CD14-positive monocyte (primary cell): Measurements from ENCODE around the gene TOMM22. TPM values are rescaled to one million over a fixed set of nuclear protein-coding genes. Genes with fewer than 3 reads are reported as not detected.

Experiments
- DNase-seq, 3 donors: peaks; one replicate each; pipeline ENCODE4 v3.0.0-alpha.2; 2011 to 2022
- H2AFZ ChIP-seq: 2 replicates; pipeline ENCODE4 v1.6.0; 2012; ENCODE audit warnings: mild to moderate bottlenecking, low read depth, low read length, inconsistent platforms; ENCODE audit not compliant: insufficient read depth, poor library complexity, severe bottlenecking
- H3K27ac ChIP-seq, 2 donors: 1 replicate in 1 of 2; 2 replicates in 1 of 2; pipeline ENCODE4 v1.5.1; 2012 to 2013; ENCODE audit warnings: low read length in 2 of 2, control low read depth in 1 of 2, inconsistent platforms in 1 of 2, low read depth in 1 of 2, mild to moderate bottlenecking in 1 of 2
- H3K27me3 ChIP-seq, 2 donors: one replicate each; pipeline versions ENCODE4 v1.6.0 to v1.6.1; 2011 to 2013; ENCODE audit warnings: low read length in 2 of 2; ENCODE audit not compliant: control insufficient read depth in 2 of 2, insufficient read depth in 2 of 2
- H3K36me3 ChIP-seq, 2 donors: replicated peaks in 1 of 2; 1 replicate in 1 of 2; 2 replicates in 1 of 2; pipeline versions ENCODE4 v1.5.1 to v1.6.1; 2012 to 2013; ENCODE audit warnings: low read length in 2 of 2, control low read depth in 1 of 2, inconsistent platforms in 1 of 2, mild to moderate bottlenecking in 1 of 2; ENCODE audit not compliant: insufficient read depth in 2 of 2, control insufficient read depth in 1 of 2
- H3K4me1 ChIP-seq, 2 donors: 1 replicate in 1 of 2; 2 replicates in 1 of 2; pipeline versions ENCODE4 v1.5.1 to v1.6.1; 2012 to 2013; ENCODE audit warnings: low read length in 2 of 2, control low read depth in 1 of 2, inconsistent platforms in 1 of 2, mild to moderate bottlenecking in 1 of 2, moderate library complexity in 1 of 2; ENCODE audit not compliant: insufficient read depth in 2 of 2, control insufficient read depth in 1 of 2
- H3K4me2 ChIP-seq: replicated peaks from 2 replicates; pipeline ENCODE3; 2012; ENCODE audit warnings: low read length, moderate library complexity, mild to moderate bottlenecking; ENCODE audit not compliant: poor library complexity, severe bottlenecking; ENCODE audit errors: extremely low read depth
- H3K4me3 ChIP-seq, 3 experiments: fragments of 200-600 bp in 1 of 3; sonication (generic) in 1 of 3; replicated peaks in 1 of 3; 1 replicate in 2 of 3; 2 replicates in 1 of 3; pipeline ENCODE4 v1.5.1; 2011 to 2013; ENCODE audit warnings: low read length in 3 of 3, mild to moderate bottlenecking in 3 of 3, control low read depth in 2 of 3, low read depth in 2 of 3, inconsistent platforms in 1 of 3, moderate library complexity in 1 of 3
- H3K79me2 ChIP-seq: 2 replicates; pipeline ENCODE4 v1.6.0; 2012; ENCODE audit warnings: mild to moderate bottlenecking, control low read depth, inconsistent platforms, low read length, moderate library complexity; ENCODE audit not compliant: insufficient read depth
- H3K9ac ChIP-seq: 2 replicates; pipeline ENCODE4 v1.6.0; 2017; ENCODE audit warnings: low read length, mild to moderate bottlenecking; ENCODE audit not compliant: insufficient read depth, poor library complexity, severe bottlenecking
- H3K9me3 ChIP-seq, 2 donors: replicated peaks in 1 of 2; 1 replicate in 1 of 2; 2 replicates in 1 of 2; pipeline versions ENCODE4 v1.5.1 to v1.6.1; 2012 to 2013; ENCODE audit warnings: low read length in 2 of 2, control low read depth in 1 of 2; ENCODE audit not compliant: control insufficient read depth in 1 of 2, insufficient read depth in 1 of 2
- H4K20me1 ChIP-seq: 2 replicates; pipeline ENCODE4 v1.6.0; 2012; ENCODE audit warnings: mild to moderate bottlenecking, low read length, control low read depth, moderate library complexity; ENCODE audit not compliant: insufficient read depth
- H3K27ac Mint-ChIP-seq, 7 donors: one replicate each; pipeline ENCODE4 v1.8.0; 2020; ENCODE audit warnings: mild to moderate bottlenecking in 7 of 7, mixed read lengths in 7 of 7, moderate library complexity in 6 of 7, inconsistent platforms in 2 of 7
- H3K27me3 Mint-ChIP-seq, 3 donors: one replicate each; pipeline ENCODE4 v1.8.0; 2021 to 2022; ENCODE audit warnings: low read depth in 3 of 3, mild to moderate bottlenecking in 3 of 3, mixed read lengths in 3 of 3, moderate library complexity in 3 of 3, inconsistent platforms in 1 of 3
- H3K36me3 Mint-ChIP-seq, 2 donors: one replicate each; pipeline ENCODE4 v1.8.0; 2020; ENCODE audit warnings: mixed read lengths in 2 of 2, inconsistent platforms in 1 of 2, mild to moderate bottlenecking in 1 of 2
- H3K4me1 Mint-ChIP-seq: one replicate; pipeline ENCODE4 v1.8.0; 2020; ENCODE audit warnings: mild to moderate bottlenecking, mixed read lengths
- H3K4me3 Mint-ChIP-seq, 2 donors: one replicate each; pipeline ENCODE4 v1.8.0; 2020; ENCODE audit warnings: mild to moderate bottlenecking in 2 of 2, mixed read lengths in 2 of 2, moderate library complexity in 1 of 2
- H3K9me3 Mint-ChIP-seq, 7 donors: one replicate each; pipeline ENCODE4 v1.8.0; 2020 to 2022; ENCODE audit warnings: mixed read lengths in 7 of 7, mild to moderate bottlenecking in 6 of 7, moderate library complexity in 6 of 7, inconsistent platforms in 2 of 7
- CTCF ChIP-seq: fragments of 200-600 bp; IDR thresholded peaks from one replicate; pipeline ENCODE4 v1.8.0; 2022; ENCODE audit warnings: antibody characterized with exemption, mild to moderate bottlenecking
- WGBS: methylation state at CpG from one replicate; pipeline ENCODE4 v1.1.5; 2013; ENCODE audit warnings: missing lambda C conversion rate; ENCODE audit not compliant: insufficient coverage; 5-methylcytosine and 5-hydroxymethylcytosine counted together
- intact Hi-C, 2 donors: fragments of 100-400 bp; cut with micrococcal nuclease; formaldehyde crosslinking; loops; one replicate each; pipeline versions ENCODE4 v1.15.0 to v1.15.1; 2023
- polyA plus RNA-seq, 3 donors: library from polyadenylated mRNA; depleted of rRNA in 1 of 3; unstranded in 2 of 3; stranded (reverse) in 1 of 3; fragments of 300-500 nt in 2 of 3; fragments of >200 nt in 1 of 3; fragmentation: Illumina TruSeq in 2 of 3; gene quantifications; 1 replicate in 2 of 3; 2 replicates in 1 of 3; pipeline ENCODE4 v1.2.3, GENCODE V29; 2012 to 2021

The TOMM22 gene
- polyA plus RNA-seq, 3 donors, result 31.9 to 71.4 (median 58.0) TPM

GRCh38 chr22:38707984-38708383, 26.2 kb downstream of the TOMM22 start:
- intact Hi-C loops, result loop anchor here (5.0 kb wide), 2 partner anchors 44 to 49 kb away; partner anchors contain the start of gene SUN2 (in 1 of the 2)
- peak overlapping the region; percentile 88 for H3K4me2 ChIP-seq
- peaks cover 39 to 48% of the 10 kb centered on the region in 2 donors for H3K4me1 ChIP-seq
- no peaks in the 10 kb centered on the region for H3K9me3 ChIP-seq
- H3K36me3 ChIP-seq, result peaks cover 0 to 30% of the 10 kb centered on the region in 2 donors
- no peak for DNase-seq
- no peaks in the 10 kb centered on the region for H3K9me3 Mint-ChIP-seq
- peak overlapping the region in 1 of 3 experiments; percentile 98 for H3K4me3 ChIP-seq
- H2AFZ ChIP-seq, result no peak overlapping the region
- no peak overlapping the region for H3K4me3 Mint-ChIP-seq
- WGBS, result 100% methylated on average over 1 of the region's 3 CpGs
- H4K20me1 ChIP-seq, result peaks cover 67% of the 10 kb centered on the region
- H3K27me3 Mint-ChIP-seq, result peaks cover 0 to 2% (median 0%) of the 10 kb centered on the region in 3 donors
- no peak for TF ChIP-seq CTCF
- peaks cover 54% of the 10 kb centered on the region for H3K4me1 Mint-ChIP-seq
- peaks cover 73% of the 10 kb centered on the region for H3K79me2 ChIP-seq
- H3K9ac ChIP-seq, result no peak overlapping the region
- peak overlapping the region in 3 of 7 donors; percentile 4 to 60 (median 23) for H3K27ac Mint-ChIP-seq
- no peaks in the 10 kb centered on the region for H3K27me3 ChIP-seq
- H3K27ac ChIP-seq, result peak overlapping the region in 1 of 2 donors; percentile 18
- H3K36me3 Mint-ChIP-seq, result peaks cover 27 to 34% of the 10 kb centered on the region in 2 donors

- Histone ChIP-seq H3K4me3 (no peak overlapping the region), H3K9me3 (no peaks in the 10 kb centered on the region), H4K20me1 (peaks cover 80% of the 10 kb centered on the region), H3K27ac (peak overlapping the region in 1 of 2 donors; percentile 26), H3K4me1 (peaks cover 39 to 52% of the 10 kb centered on the region in 2 donors), H3K4me2 (no peak overlapping the region), H3K36me3 (peaks cover 0 to 30% of the 10 kb centered on the region in 2 donors), H3K79me2 (peaks cover 87% of the 10 kb centered on the region), H3K9ac (no peak overlapping the region), H2AFZ (no peak overlapping the region), H3K27me3 (no peaks in the 10 kb centered on the region)
- WGBS, result no CpG with 5 or more reads among the region's 3 CpGs
- no peaks in the 10 kb centered on the region for H3K9me3 Mint-ChIP-seq
- peaks cover 0 to 2% (median 0%) of the 10 kb centered on the region in 3 donors for H3K27me3 Mint-ChIP-seq
- intact Hi-C loops, result loop anchor here (5.0 kb wide), 2 partner anchors 43 to 48 kb away; partner anchors contain the start of gene SUN2 (in 1 of the 2)
- H3K4me1 Mint-ChIP-seq, result peaks cover 62% of the 10 kb centered on the region
- H3K36me3 Mint-ChIP-seq, result peaks cover 34 to 44% of the 10 kb centered on the region in 2 donors
- H3K4me3 Mint-ChIP-seq, result no peak overlapping the region
- peak overlapping the region in 3 of 7 donors; percentile 60 to 77 (median 64) for H3K27ac Mint-ChIP-seq
- no peak for TF ChIP-seq CTCF
- no peak for DNase-seq
Observed at GRCh38 chr22:38709306-38709705, 27.5 kb downstream of the TOMM22 start.
